ENCODE measurements around the gene C22orf23. TPM values are rescaled to one million over a fixed set of nuclear protein-coding genes. Genes with fewer than 3 reads are reported as not detected.

The C22orf23 gene
- total and polyA plus RNA-seq, 9 of the 15 experiments (the other 6 are each of a cell fraction or from before 2014, with no cell fraction given), result 0.25 to 1.0 (median 0.53) TPM

- TF ChIP-seq, protein P1, sequence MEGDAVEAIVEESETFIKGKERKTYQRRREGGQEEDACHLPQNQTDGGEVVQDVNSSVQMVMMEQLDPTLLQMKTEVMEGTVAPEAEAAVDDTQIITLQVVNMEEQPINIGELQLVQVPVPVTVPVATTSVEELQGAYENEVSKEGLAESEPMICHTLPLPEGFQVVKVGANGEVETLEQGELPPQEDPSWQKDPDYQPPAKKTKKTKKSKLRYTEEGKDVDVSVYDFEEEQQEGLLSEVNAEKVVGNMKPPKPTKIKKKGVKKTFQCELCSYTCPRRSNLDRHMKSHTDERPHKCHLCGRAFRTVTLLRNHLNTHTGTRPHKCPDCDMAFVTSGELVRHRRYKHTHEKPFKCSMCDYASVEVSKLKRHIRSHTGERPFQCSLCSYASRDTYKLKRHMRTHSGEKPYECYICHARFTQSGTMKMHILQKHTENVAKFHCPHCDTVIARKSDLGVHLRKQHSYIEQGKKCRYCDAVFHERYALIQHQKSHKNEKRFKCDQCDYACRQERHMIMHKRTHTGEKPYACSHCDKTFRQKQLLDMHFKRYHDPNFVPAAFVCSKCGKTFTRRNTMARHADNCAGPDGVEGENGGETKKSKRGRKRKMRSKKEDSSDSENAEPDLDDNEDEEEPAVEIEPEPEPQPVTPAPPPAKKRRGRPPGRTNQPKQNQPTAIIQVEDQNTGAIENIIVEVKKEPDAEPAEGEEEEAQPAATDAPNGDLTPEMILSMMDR (IDR thresholded peaks at IDR 0.05 in 2 of 3, conservative IDR thresholded peaks at IDR 0.05 in 1 of 3; ENCODE audit: insufficient read depth in 2 of 3, low read depth in 1 of 3, low read length in 3 of 3), result peak; percentile 23 to 38 (median 28); a peak in 4 of 6 replicates
- TF ChIP-seq ETV6 (IDR thresholded peaks at IDR 0.05; ENCODE audit: borderline replicate concordance in 1 of 2, low read depth in 2 of 2, low read length in 1 of 2) (no peak), ETV6 (CRISPR knock-in tag; IDR thresholded peaks at IDR 0.05; ENCODE audit: borderline replicate concordance) (no peak), MTA1 (IDR thresholded peaks at IDR 0.05; ENCODE audit: borderline replicate concordance) (peak; percentile 68; the same call in 1 of the 2 replicates), GMEB1 (CRISPR knock-in tag; IDR thresholded peaks at IDR 0.05) (no peak), TRIM28 (IDR thresholded peaks at IDR 0.05) (no peak), IRF9 (tag; IDR thresholded peaks at IDR 0.05) (no peak), CREM (IDR thresholded peaks at IDR 0.05; ENCODE audit: low read depth) (peak; percentile 96), ATF3 (IDR thresholded peaks at IDR 0.05) (no peak), ATF3 (CRISPR knock-in tag; conservative IDR thresholded peaks at IDR 0.05) (no peak), TAF7 (tag; IDR thresholded peaks at IDR 0.05) (no peak), KDM1A (IDR thresholded peaks at IDR 0.05) (no peak), PHF20 (IDR thresholded peaks at IDR 0.05; ENCODE audit: partially characterized antibody) (peak; percentile 37), STAT5A (IDR thresholded peaks at IDR 0.05; ENCODE audit: borderline replicate concordance, low read length) (no peak)
- TF ChIP-seq, protein P2, sequence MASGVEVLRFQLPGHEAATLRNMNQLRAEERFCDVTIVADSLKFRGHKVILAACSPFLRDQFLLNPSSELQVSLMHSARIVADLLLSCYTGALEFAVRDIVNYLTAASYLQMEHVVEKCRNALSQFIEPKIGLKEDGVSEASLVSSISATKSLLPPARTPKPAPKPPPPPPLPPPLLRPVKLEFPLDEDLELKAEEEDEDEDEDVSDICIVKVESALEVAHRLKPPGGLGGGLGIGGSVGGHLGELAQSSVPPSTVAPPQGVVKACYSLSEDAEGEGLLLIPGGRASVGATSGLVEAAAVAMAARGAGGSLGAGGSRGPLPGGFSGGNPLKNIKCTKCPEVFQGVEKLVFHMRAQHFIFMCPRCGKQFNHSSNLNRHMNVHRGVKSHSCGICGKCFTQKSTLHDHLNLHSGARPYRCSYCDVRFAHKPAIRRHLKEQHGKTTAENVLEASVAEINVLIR (CRISPR knock-in tag; IDR thresholded peaks at IDR 0.05), result peak; percentile 42
These were observed 2.1 kb downstream of the C22orf23 start (continued) for GRCh38 chr22:37951305-37951704.

Measured in K562 (cell line).